ENCODE data around the gene IGF2BP1. TPM values are rescaled to one million over a fixed set of nuclear protein-coding genes. Genes with fewer than 3 reads are reported as not detected.

The IGF2BP1 gene
- total RNA-seq, 5 donors from 2014 or later (not counting 1 experiment from before 2014, with no cell fraction given): 0.43 to 1.4 (median 0.61) TPM; not detected in 2

- DNase-seq (no peak), ATAC-seq (replicated peaks in 1 of 4) (no peak)
- Mint-ChIP-seq H3K4me1 (no peaks in the 10 kb centered on the region), H3K9me3 (no peaks in the 10 kb centered on the region), H3K27me3 (peaks cover 39 to 47% of the 10 kb centered on the region in 2 donors), H3K27ac (no peak overlapping the region), H3K36me3 (no peaks in the 10 kb centered on the region), H3K4me3 (no peak overlapping the region)
- H3K4me3 ChIP-seq (ENCODE audit: control insufficient read depth in 1 of 2, extremely low read depth in 1 of 2, low read length in 1 of 2): no peak overlapping the region
- ChIA-PET CTCF (interaction anchor here in 1 of 2 donors (1.1 kb wide), 1 partner anchor 16 kb away, joined by 3 read pairs; no protein-coding TSS in a partner anchor), POLR2A (no interaction called here)
- H3K36me3 ChIP-seq (ENCODE audit: control insufficient read depth in 2 of 2, extremely low read depth in 1 of 2, insufficient read depth in 1 of 2, low read length in 1 of 2): no peaks in the 10 kb centered on the region
- no peaks in the 10 kb centered on the region for H3K9me3 ChIP-seq
- H3K4me1 ChIP-seq (ENCODE audit: control insufficient read depth in 1 of 2, extremely low read depth in 1 of 2, insufficient read depth in 2 of 2, low read length in 2 of 2): peaks cover 0 to 7% of the 10 kb centered on the region in 2 experiments
- WGBS (ENCODE audit: insufficient coverage): 80% methylated on average over 1 of the region's 10 CpGs
- H3K27me3 ChIP-seq (replicated peaks in 1 of 2; ENCODE audit: control insufficient read depth in 2 of 2, extremely low read depth in 1 of 2, insufficient read depth in 2 of 2, low read length in 1 of 2): peaks cover 4 to 54% of the 10 kb centered on the region in 2 experiments
- no peak overlapping the region for H3K27ac ChIP-seq (ENCODE audit: low read length)
Measured at GRCh38 chr17:48961516-48962233, 35.5 kb upstream of the IGF2BP1 start.

DNA sequence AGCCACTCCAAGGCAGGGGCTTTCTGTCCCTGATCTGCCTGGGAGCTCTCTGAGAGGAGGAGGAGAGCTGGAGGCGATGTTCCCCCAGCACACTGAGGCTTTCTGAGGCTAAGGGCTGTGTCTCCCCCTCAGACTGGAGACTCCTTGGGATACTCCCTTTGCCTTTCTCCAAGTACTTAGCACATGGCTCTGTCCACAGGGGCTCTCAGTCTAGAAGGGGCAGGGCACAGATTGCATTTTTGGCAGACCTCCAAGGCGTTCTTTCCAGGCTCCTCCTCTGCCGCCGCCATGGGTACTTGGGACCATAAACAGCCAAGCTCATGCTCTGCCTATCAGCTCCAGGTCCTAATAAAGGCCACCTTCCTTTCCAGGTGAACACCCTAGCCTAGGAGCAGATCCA, 27.0 kb upstream of the IGF2BP1 start:
- H3K27ac ChIP-seq (ENCODE audit: low read length): no peak overlapping the region
- no peaks in the 10 kb centered on the region for H3K36me3 ChIP-seq (ENCODE audit: control insufficient read depth in 2 of 2, extremely low read depth in 1 of 2, insufficient read depth in 1 of 2, low read length in 1 of 2)
- peaks cover 0 to 63% of the 10 kb centered on the region in 2 experiments for H3K27me3 ChIP-seq (replicated peaks in 1 of 2; ENCODE audit: control insufficient read depth in 2 of 2, extremely low read depth in 1 of 2, insufficient read depth in 2 of 2, low read length in 1 of 2)
- no peak overlapping the region for H3K4me3 ChIP-seq (ENCODE audit: control insufficient read depth in 1 of 2, extremely low read depth in 1 of 2, low read length in 1 of 2)
- CTCF ChIA-PET: no interaction called here
- no peaks in the 10 kb centered on the region for H3K4me1 Mint-ChIP-seq
- ATAC-seq (replicated peaks in 1 of 4): no peak
- H3K27me3 Mint-ChIP-seq: peaks cover 46 to 59% of the 10 kb centered on the region in 2 donors
- no peak for DNase-seq
- no peaks in the 10 kb centered on the region for H3K4me1 ChIP-seq (ENCODE audit: control insufficient read depth in 1 of 2, extremely low read depth in 1 of 2, insufficient read depth in 2 of 2, low read length in 2 of 2)
- WGBS (ENCODE audit: insufficient coverage): 80% methylated on average over 1 of the region's 4 CpGs
- no peak overlapping the region for H3K27ac Mint-ChIP-seq
- POLR2A ChIA-PET: no interaction called here
- H3K9me3 ChIP-seq: no peaks in the 10 kb centered on the region
- H3K36me3 Mint-ChIP-seq: no peaks in the 10 kb centered on the region
- no peaks in the 10 kb centered on the region for H3K9me3 Mint-ChIP-seq
- H3K4me3 Mint-ChIP-seq: no peak overlapping the region

GRCh38 chr17:48970865-48971687, 26.1 kb upstream of the IGF2BP1 start:
- H3K27me3 Mint-ChIP-seq: peaks cover 42 to 57% of the 10 kb centered on the region in 2 donors
- H3K36me3 Mint-ChIP-seq: no peaks in the 10 kb centered on the region
- POLR2A ChIA-PET: interaction anchor here in 1 of 2 donors (0.7 kb wide), 1 partner anchor 1152 kb away, joined by 4 read pairs; no protein-coding TSS in a partner anchor

GRCh38 chr17:48972749-48973097, 24.5 kb upstream of the IGF2BP1 start:
- Histone ChIP-seq H3K9me3 (no peaks in the 10 kb centered on the region), H3K36me3 (ENCODE audit: control insufficient read depth in 2 of 2, extremely low read depth in 1 of 2, insufficient read depth in 1 of 2, low read length in 1 of 2) (no peaks in the 10 kb centered on the region), H3K4me1 (ENCODE audit: control insufficient read depth in 1 of 2, extremely low read depth in 1 of 2, insufficient read depth in 2 of 2, low read length in 2 of 2) (no peaks in the 10 kb centered on the region), H3K4me3 (ENCODE audit: control insufficient read depth in 1 of 2, extremely low read depth in 1 of 2, low read length in 1 of 2) (no peak overlapping the region), H3K27ac (ENCODE audit: low read length) (no peak overlapping the region), H3K27me3 (replicated peaks in 1 of 2; ENCODE audit: control insufficient read depth in 2 of 2, extremely low read depth in 1 of 2, insufficient read depth in 2 of 2, low read length in 1 of 2) (peaks cover 2 to 57% of the 10 kb centered on the region in 2 experiments)
- DNase-seq (no peak), ATAC-seq (replicated peaks in 1 of 4) (no peak)
- Mint-ChIP-seq H3K27ac (no peak overlapping the region), H3K4me1 (no peaks in the 10 kb centered on the region), H3K36me3 (no peaks in the 10 kb centered on the region), H3K27me3 (peaks cover 37 to 53% of the 10 kb centered on the region in 2 donors), H3K9me3 (no peaks in the 10 kb centered on the region), H3K4me3 (no peak overlapping the region)
- ChIA-PET POLR2A (no interaction called here), CTCF (no interaction called here)
- 83% methylated on average over 4 of the region's 7 CpGs for WGBS (ENCODE audit: insufficient coverage)

More at GRCh38 chr17:48970865-48971687, 26.1 kb upstream of the IGF2BP1 start:
- ATAC-seq (replicated peaks in 1 of 4): no peak
- Mint-ChIP-seq H3K27ac (no peak overlapping the region), H3K9me3 (no peaks in the 10 kb centered on the region), H3K4me1 (no peaks in the 10 kb centered on the region), H3K4me3 (no peak overlapping the region)
- CTCF ChIA-PET: no interaction called here
- no peak for DNase-seq
- Histone ChIP-seq H3K9me3 (no peaks in the 10 kb centered on the region), H3K27me3 (replicated peaks in 1 of 2; ENCODE audit: control insufficient read depth in 2 of 2, extremely low read depth in 1 of 2, insufficient read depth in 2 of 2, low read length in 1 of 2) (peaks cover 0 to 64% of the 10 kb centered on the region in 2 experiments), H3K4me3 (ENCODE audit: control insufficient read depth in 1 of 2, extremely low read depth in 1 of 2, low read length in 1 of 2) (no peak overlapping the region), H3K36me3 (ENCODE audit: control insufficient read depth in 2 of 2, extremely low read depth in 1 of 2, insufficient read depth in 1 of 2, low read length in 1 of 2) (no peaks in the 10 kb centered on the region), H3K4me1 (ENCODE audit: control insufficient read depth in 1 of 2, extremely low read depth in 1 of 2, insufficient read depth in 2 of 2, low read length in 2 of 2) (no peaks in the 10 kb centered on the region), H3K27ac (ENCODE audit: low read length) (no peak overlapping the region)
- WGBS (ENCODE audit: insufficient coverage): 82% methylated on average over 2 of the region's 12 CpGs

DNA sequence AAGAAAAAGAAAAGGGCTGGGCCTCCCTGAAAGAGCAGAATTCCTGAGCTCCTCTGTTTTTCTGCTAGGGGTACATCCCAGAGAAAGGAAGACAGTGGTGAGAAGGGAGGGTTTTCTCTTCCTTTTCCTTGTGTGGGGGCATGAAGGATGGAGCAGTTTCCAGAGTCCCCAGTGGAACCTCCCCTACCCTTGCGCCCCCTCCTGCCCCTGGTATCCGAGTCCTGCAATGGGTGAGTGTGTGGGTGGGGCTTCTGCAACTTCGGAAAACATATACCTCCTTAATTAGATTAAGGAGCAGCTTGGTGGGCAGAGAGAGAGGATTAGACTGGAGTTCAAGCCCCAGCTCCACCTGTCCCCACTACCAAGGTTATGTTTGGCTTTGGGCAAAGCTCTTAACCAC, 23.4 kb upstream of the IGF2BP1 start:
- H3K9me3 Mint-ChIP-seq: no peaks in the 10 kb centered on the region
- H3K4me1 Mint-ChIP-seq: no peaks in the 10 kb centered on the region
- H3K4me1 ChIP-seq (ENCODE audit: control insufficient read depth in 1 of 2, extremely low read depth in 1 of 2, insufficient read depth in 2 of 2, low read length in 2 of 2): no peaks in the 10 kb centered on the region
- peaks cover 33 to 47% of the 10 kb centered on the region in 2 donors for H3K27me3 Mint-ChIP-seq
- CTCF ChIA-PET: no interaction called here
- no peaks in the 10 kb centered on the region for H3K9me3 ChIP-seq
- WGBS (ENCODE audit: insufficient coverage): no CpG with 5 or more reads among the region's 3 CpGs
- H3K36me3 Mint-ChIP-seq: no peaks in the 10 kb centered on the region
- no peak overlapping the region for H3K4me3 ChIP-seq (ENCODE audit: control insufficient read depth in 1 of 2, extremely low read depth in 1 of 2, low read length in 1 of 2)
- ATAC-seq (replicated peaks in 1 of 4): no peak
- no peak overlapping the region for H3K4me3 Mint-ChIP-seq
- H3K27ac Mint-ChIP-seq: no peak overlapping the region
- no peak overlapping the region for H3K27ac ChIP-seq (ENCODE audit: low read length)
- no peak for DNase-seq
- POLR2A ChIA-PET: no interaction called here
- peaks cover 2 to 53% of the 10 kb centered on the region in 2 experiments for H3K27me3 ChIP-seq (replicated peaks in 1 of 2; ENCODE audit: control insufficient read depth in 2 of 2, extremely low read depth in 1 of 2, insufficient read depth in 2 of 2, low read length in 1 of 2)
- H3K36me3 ChIP-seq (ENCODE audit: control insufficient read depth in 2 of 2, extremely low read depth in 1 of 2, insufficient read depth in 1 of 2, low read length in 1 of 2): no peaks in the 10 kb centered on the region

GRCh38 chr17:48981927-48982539, 15.2 kb upstream of the IGF2BP1 start:
- Mint-ChIP-seq H3K4me3 (no peak overlapping the region), H3K9me3 (peaks cover 3 to 5% (median 5%) of the 10 kb centered on the region in 3 donors), H3K27ac (no peak overlapping the region), H3K36me3 (no peaks in the 10 kb centered on the region), H3K4me1 (no peaks in the 10 kb centered on the region), H3K27me3 (peaks cover 5 to 18% of the 10 kb centered on the region in 2 donors)
- ATAC-seq (replicated peaks in 1 of 4): no peak
- Histone ChIP-seq H3K27ac (ENCODE audit: low read length) (no peak overlapping the region), H3K4me1 (ENCODE audit: control insufficient read depth in 1 of 2, extremely low read depth in 1 of 2, insufficient read depth in 2 of 2, low read length in 2 of 2) (no peaks in the 10 kb centered on the region), H3K36me3 (ENCODE audit: control insufficient read depth in 2 of 2, extremely low read depth in 1 of 2, insufficient read depth in 1 of 2, low read length in 1 of 2) (no peaks in the 10 kb centered on the region), H3K27me3 (replicated peaks in 1 of 2; ENCODE audit: control insufficient read depth in 2 of 2, extremely low read depth in 1 of 2, insufficient read depth in 2 of 2, low read length in 1 of 2) (peaks cover 2 to 28% of the 10 kb centered on the region in 2 experiments), H3K9me3 (no peaks in the 10 kb centered on the region), H3K4me3 (ENCODE audit: control insufficient read depth in 1 of 2, extremely low read depth in 1 of 2, low read length in 1 of 2) (no peak overlapping the region)
- ChIA-PET CTCF (no interaction called here), POLR2A (no interaction called here)
- 100% methylated on average over 1 of the region's 3 CpGs for WGBS (ENCODE audit: insufficient coverage)
- DNase-seq: no peak
